GM21786 (cell line): ENCODE measurements around the gene PHF1.

Experiments
- ATAC-seq: cut with Tn5 transposase; IDR thresholded peaks from one replicate; pipeline ENCODE4 v1.9.1; 2021; ENCODE audit not compliant: unreplicated experiment

Gene PHF1

GRCh38 chr6:33453393-33454008 lies 42.7 kb downstream of the PHF1 start:
- no peak for ATAC-seq

GRCh38 chr6:33454009-33454946 lies 43.5 kb downstream of the PHF1 start, which contains the start of gene ZBTB9:
Gene ZBTB9 (plus strand): TSS chr6:33454576. CDS start chr6:33455101, 525 bp downstream.
- peak; percentile 94 for ATAC-seq

- no peak for ATAC-seq
Measured at GRCh38 chr6:33455051-33455450, 44.2 kb downstream of the PHF1 start.

GRCh38 chr6:33456156-33456555 lies 45.3 kb downstream of the PHF1 start:
- ATAC-seq, result no peak

- ATAC-seq, result no peak
Measured at GRCh38 chr6:33458676-33459075, 47.9 kb downstream of the PHF1 start.

GRCh38 chr6:33459226-33459625 lies 48.4 kb downstream of the PHF1 start:
- no peak for ATAC-seq
